SKM-1 treated with dmso at 0.1 percent for 144 hours (cell line): ENCODE results near the gene ARID1B.

Source experiments
- DNase-seq: peaks from one replicate; lab custom pipeline; 2025; ENCODE audit not compliant: unreplicated experiment; lab: John Stamatoyannopoulos, UW

The ARID1B gene

DNA sequence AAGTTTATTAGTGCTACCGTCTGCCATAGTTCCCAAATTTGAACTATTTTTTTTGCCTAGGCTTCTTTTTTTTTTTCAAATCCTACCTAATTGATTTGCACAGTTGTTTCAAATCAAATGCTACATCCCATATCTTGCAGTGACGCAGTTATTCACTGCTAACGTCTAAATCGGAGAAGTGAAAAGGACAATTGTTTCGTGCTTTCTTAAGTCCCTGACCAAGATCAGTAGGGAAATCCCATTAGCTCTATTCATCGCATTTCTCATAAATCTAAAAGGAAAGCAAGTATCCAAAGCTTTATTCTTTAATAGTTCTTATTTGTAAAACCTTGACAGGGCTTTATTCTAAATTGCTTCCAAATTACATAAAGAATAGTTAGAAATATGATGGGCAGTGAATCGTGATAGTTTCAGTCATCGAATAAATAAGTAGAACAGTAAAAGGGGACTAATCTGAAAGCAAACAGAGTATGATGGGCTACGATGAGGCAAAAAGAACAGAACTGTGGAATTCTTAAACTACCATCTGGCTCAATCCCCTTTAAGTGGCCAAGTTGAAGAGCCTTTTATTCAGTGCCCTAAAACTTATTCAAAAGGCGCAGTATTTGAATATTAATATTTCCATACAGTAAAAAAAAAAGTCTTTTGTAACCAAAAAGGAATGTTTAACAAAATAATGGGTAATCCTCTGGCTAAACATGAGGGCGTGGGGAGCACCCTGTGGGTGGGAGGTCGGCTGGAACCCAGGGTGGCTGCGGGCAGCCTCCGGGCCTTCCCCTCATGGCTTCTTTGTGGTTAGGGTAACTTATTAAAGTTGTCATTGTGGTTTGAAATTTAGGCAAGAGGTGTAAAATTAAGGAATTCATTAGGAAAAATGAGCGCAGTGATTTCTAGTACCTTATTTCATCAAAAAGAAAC lies 3.0 kb upstream of the ARID1B start:
- no peak for DNase-seq

DNA sequence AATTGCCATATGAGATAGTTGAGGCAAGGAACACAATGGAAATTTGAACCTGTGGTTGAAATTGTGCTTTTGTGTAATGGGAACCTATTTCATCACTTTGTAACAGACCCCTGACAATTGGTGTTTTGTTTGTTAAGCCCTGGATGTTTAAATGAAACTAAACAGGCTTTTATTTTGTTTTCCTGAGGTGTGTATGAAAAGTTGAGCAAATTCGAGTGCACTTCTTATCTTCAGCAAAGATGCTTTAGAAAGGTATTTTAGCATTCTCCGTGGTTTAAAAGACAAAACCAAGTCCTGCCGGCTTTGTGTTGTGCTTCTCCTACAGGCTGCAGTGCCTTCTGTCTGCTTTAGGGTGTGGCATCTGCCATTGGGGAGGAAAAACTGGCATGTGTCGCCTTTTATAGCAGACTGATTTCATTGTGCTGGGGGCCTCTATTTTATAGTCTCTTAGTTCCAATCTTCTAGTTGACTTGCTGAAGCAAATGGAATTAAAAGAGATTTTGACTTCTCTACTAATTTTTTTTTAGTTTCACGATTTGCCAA lies 2.2 kb upstream of the ARID1B start:
- no peak for DNase-seq

DNA sequence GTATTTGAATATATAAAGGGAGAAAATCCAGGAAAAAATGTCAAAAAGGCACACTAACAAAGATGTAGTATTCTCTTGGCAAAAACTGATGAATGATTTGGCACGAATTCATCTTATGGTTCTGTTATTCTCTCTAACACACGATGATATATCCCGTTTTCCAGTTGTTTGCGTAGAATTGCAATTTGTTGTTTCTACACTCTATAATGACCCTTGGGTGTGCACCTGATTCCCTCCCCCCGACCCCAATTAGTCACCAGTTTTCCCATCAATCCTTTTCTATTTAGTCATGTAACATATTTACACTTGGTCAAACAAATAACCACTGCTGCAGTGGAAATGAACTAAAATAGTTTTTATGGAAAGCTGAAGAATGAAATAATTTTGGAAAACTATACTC lies 1.5 kb upstream of the ARID1B start:
- DNase-seq = no peak

DNA sequence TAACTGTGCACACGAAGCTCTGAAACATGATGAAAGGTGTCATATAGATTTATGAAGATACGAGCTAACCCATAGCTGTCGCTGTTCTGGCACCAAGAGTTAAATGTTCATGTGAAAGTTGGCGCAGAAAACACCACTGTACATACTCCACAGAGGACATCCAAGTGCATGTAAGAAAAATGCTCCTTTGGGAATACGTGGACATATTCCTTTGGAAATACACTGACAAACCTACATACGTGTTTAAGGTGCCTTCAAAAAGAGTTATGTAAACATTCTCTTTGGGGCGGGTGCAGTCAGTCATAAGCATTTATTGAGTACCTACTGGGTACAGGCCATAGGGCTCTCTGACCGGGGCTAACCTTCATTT lies 723 bp upstream of the ARID1B start:
- DNase-seq = no peak

GRCh38 chr6:156777577-156778453 lies 637 bp downstream of the ARID1B start:
- peak; percentile 35 for DNase-seq

- DNase-seq = peak; percentile 23
Observed at GRCh38 chr6:156778454-156779205, 1.5 kb downstream of the ARID1B start.

GRCh38 chr6:156779206-156780094 lies 2.3 kb downstream of the ARID1B start:
- DNase-seq = peak; percentile 23

- DNase-seq = peak; percentile 56
Observed at GRCh38 chr6:156780102-156780641, 3.0 kb downstream of the ARID1B start.

- no peak for DNase-seq
Observed at GRCh38 chr6:156780962-156781853, 4.0 kb downstream of the ARID1B start.

GRCh38 chr6:156781861-156782631 lies 4.9 kb downstream of the ARID1B start:
- no peak for DNase-seq

DNA sequence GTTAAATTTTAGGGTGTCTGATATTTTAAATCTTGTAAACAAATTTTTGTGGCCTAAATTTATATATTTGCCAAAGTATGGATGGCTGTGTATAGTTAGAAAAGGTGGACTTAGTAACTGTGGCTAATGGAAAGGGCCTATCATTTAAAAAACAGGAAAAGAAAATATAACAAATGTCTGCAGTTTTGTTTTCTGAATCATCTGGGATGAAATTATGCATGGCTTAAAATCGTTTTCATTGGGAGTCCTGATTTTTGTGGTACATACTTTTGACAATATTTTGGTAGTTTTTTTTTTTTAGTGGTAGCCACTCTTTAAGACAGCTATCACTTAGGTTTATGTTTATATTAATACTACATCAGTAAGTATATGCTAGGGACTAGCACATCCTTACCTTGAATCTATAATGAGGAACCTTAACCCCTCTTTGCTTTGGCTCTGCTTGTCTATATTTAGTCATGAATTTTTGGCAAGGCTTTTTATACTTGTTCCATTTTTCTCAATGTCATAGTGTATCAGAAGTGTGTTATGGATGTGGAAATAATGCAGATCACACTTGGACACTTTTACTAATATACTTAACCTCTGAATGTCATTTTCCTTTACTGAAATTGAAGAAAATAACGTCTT lies 5.6 kb downstream of the ARID1B start:
- no peak for DNase-seq

- no peak for DNase-seq
Observed at GRCh38 chr6:156783958-156784357, 6.8 kb downstream of the ARID1B start.

DNA sequence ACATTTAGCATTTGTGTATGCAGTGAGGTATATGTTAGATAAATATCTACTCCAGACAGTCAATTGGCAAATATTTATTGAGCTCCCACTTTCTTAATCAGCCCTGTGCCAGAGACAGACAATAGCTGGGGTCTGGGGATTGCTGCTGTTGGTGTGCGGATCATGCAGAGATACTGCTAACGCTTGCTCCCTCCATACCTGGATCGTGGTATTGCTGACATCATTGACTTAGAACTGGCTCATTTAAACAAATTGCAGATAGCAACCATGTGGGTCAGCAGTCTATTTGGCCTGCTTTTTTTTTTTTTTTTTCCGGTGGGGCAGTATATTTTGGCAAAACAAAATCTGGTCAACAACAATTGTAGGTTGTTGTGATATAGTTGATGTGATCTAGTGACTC lies 9.5 kb downstream of the ARID1B start:
- DNase-seq = no peak

DNA sequence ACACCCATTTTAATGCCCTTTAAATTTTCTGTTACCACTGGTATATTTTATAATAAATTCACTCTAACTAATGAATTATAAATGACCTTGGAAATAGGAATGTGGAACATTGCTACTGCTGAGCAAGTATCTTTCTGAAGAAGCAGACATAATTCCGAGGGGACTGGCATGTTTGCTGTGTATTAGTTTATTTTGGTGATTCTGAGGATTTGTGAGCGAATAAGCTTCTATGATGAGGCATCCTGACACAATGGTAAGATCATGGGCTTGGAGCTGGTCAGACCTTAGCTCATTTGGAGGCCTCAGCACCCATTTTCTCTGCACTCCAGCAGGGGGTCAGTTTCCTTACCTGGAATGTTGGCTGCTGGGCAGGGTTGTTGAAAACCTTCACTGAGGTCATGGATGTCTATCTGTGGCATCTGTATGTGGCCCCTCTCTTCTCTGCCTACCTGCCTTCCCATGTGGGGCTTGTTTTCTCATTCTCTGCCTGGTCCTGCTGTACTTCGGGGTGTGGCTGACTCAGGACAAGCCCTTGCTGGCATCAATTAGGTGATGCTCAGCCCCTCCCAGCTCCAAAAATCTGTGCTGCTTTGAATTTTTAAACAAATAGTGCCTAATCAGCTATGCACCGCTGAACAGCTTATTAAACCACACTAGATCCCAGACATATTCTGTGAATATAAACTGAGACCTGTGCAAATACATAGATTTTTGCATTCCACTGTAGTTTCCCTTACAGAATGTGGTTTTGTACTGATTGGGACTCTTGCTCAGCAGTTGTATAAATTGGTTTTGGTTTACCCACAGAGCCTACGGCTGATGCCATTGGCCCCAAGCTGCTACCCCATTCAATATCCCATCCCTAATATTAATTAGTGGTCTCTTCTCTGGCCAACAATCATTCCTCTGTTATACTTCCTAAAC lies 10.7 kb downstream of the ARID1B start:
- DNase-seq = no peak

- DNase-seq = no peak
Observed at GRCh38 chr6:156789081-156789943, 12.1 kb downstream of the ARID1B start.
